ENCODE measurements around the gene SLC66A2. TPM values are rescaled to one million over a fixed set of nuclear protein-coding genes. Genes with fewer than 3 reads are reported as not detected.

The SLC66A2 gene
- total and polyA plus RNA-seq, 2 of the 13 experiments (the other 11 are each of a cell fraction or from before 2014, with no cell fraction given), result 33.5 to 41.9 TPM

GRCh38 chr18:79964330-79965118 lies 13.1 kb upstream of the SLC66A2 start, which contains the start of gene HSBP1L1 (continued):
- TF ChIP-seq ZBTB39 (CRISPR knock-in tag; IDR thresholded peaks at IDR 0.05), result no peak
- TF ChIP-seq ZC3H4 (CRISPR knock-in tag; IDR thresholded peaks at IDR 0.05; ENCODE audit: borderline replicate concordance), result no peak; the same call in 1 of the 2 replicates
- no peak for TF ChIP-seq ZNF234 (CRISPR knock-in tag; conservative IDR thresholded peaks at IDR 0.05)
- TF ChIP-seq ZNF775 (CRISPR knock-in tag; IDR thresholded peaks at IDR 0.05; ENCODE audit: borderline replicate concordance), result no peak
- no peak for TF ChIP-seq NR2F1 (CRISPR knock-in tag; IDR thresholded peaks at IDR 0.05)
- TF ChIP-seq ZNF556 (CRISPR knock-in tag; IDR thresholded peaks at IDR 0.05; ENCODE audit: borderline replicate concordance), result peak; percentile 84; the same call in 1 of the 2 replicates
- no peak for TF ChIP-seq HNF1A (IDR thresholded peaks at IDR 0.05; ENCODE audit: low read depth)
- peak; percentile 29; the same call in 1 of the 2 replicates for TF ChIP-seq HNF1A (CRISPR knock-in tag; IDR thresholded peaks at IDR 0.05; ENCODE audit: borderline replicate concordance)
- no peak for TF ChIP-seq PAF1 (CRISPR knock-in tag; IDR thresholded peaks at IDR 0.05)
- 0 out of 2 replicates have a peak, but pooled peaks have one; percentile 47 for TF ChIP-seq ZNF691 (CRISPR knock-in tag; IDR thresholded peaks at IDR 0.05; ENCODE audit: borderline replicate concordance, low read depth)
- TF ChIP-seq ZNF468 (CRISPR knock-in tag; IDR thresholded peaks at IDR 0.05), result no peak
- peak; percentile 69 for TF ChIP-seq TAF1 (CRISPR knock-in tag; IDR thresholded peaks at IDR 0.05)
- TF ChIP-seq BCL6 (CRISPR knock-in tag; IDR thresholded peaks at IDR 0.05), result 0 out of 2 replicates have a peak, but pooled peaks have one; percentile 26
- TF ChIP-seq HINFP (CRISPR knock-in tag; IDR thresholded peaks at IDR 0.05; ENCODE audit: low read depth), result peak; percentile 57; the same call in 1 of the 2 replicates
- no peak for TF ChIP-seq FUBP1 (CRISPR knock-in tag; IDR thresholded peaks at IDR 0.05; ENCODE audit: borderline replicate concordance)
- TF ChIP-seq MXD3 (CRISPR knock-in tag; IDR thresholded peaks at IDR 0.05), result no peak
